ENCODE data around the gene PTPN23. TPM values are rescaled to one million over a fixed set of nuclear protein-coding genes. Genes with fewer than 3 reads are reported as not detected.

Gene PTPN23
- total RNA-seq, 1 donor from 2014 or later = 40.3 TPM

DNA sequence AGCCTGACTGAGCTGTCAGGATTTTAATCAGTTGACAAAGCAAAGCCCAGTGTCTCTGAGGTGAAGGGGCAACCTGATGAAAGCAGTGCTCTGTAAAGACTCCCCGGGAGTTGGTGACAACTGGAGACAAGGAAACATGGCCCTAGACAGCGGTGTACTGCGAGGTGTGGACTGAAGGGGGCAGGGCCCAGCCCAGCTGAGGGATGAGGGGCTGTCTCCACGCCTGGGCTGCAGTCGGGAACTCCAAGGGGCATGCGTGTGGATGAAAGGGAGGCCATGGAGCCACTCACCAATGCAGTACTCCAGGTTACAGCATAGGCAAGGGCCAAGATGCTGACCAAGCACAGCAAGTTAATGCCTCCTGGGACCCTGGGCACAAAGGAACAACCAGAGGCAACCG lies 49.8 kb downstream of the PTPN23 start:
- Mint-ChIP-seq H3K27me3 (ENCODE audit: low read depth, unreplicated experiment) (no peaks in the 10 kb centered on the region), H3K27ac (ENCODE audit: unreplicated experiment) (no peak overlapping the region), H3K4me1 (ENCODE audit: low read depth, unreplicated experiment) (no peaks in the 10 kb centered on the region), H3K9me3 (ENCODE audit: unreplicated experiment) (no peaks in the 10 kb centered on the region), H3K4me3 (ENCODE audit: unreplicated experiment) (no peak overlapping the region), H3K36me3 (ENCODE audit: low read depth, unreplicated experiment) (peaks cover 36% of the 10 kb centered on the region)
- Histone ChIP-seq H3K79me2 (ENCODE audit: insufficient read depth, low read length) (peaks cover 2% of the 10 kb centered on the region), H3K4me1 (ENCODE audit: insufficient read depth, low read length) (no peaks in the 10 kb centered on the region), H3K36me3 (ENCODE audit: insufficient read depth, low read length) (peaks cover 9% of the 10 kb centered on the region), H3K4me2 (ENCODE audit: low read length) (no peak overlapping the region), H4K20me1 (ENCODE audit: insufficient read depth, low read length) (no peaks in the 10 kb centered on the region), H3K4me3 (ENCODE audit: insufficient read depth, low read depth, low read length) (no peak overlapping the region), H3K27me3 (ENCODE audit: insufficient read depth, low read length) (no peaks in the 10 kb centered on the region), H3K9me3 (ENCODE audit: insufficient read depth, low read depth, low read length) (no peaks in the 10 kb centered on the region), H3K9ac (ENCODE audit: low read length) (no peak overlapping the region), H3K27ac (ENCODE audit: low read depth, low read length) (no peak overlapping the region), H2AFZ (ENCODE audit: low read depth, low read length) (no peak overlapping the region)
- TF ChIP-seq CTCF (IDR thresholded peaks at IDR 0.05; ENCODE audit: insufficient read depth, low read depth, low read length) = no peak
- DNase-seq (ENCODE audit: low read depth) (no peak), FAIRE-seq (no peak)

DNA sequence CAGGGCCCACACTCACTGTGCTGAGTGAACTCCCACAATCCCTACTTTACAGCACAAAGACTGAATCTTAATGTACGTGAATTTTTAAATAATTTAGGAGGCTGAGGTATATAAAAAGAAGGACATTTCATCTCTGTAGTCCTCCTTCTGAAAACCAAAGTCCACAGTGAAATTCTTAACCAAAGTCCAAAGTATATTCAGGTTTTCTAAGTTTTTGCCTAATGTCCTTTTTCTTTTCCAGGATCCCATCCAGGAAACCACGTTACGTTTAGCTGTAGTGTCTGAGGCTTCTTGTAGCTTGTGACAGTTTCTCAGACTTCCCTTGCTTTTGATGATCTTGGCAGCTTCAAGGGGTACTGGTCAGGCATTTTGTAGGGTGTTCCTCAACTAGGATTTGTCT lies 50.4 kb downstream of the PTPN23 start:
- peaks cover 31% of the 10 kb centered on the region for H3K36me3 Mint-ChIP-seq (ENCODE audit: low read depth, unreplicated experiment)
- Histone ChIP-seq H3K4me3 (ENCODE audit: insufficient read depth, low read depth, low read length) (no peak overlapping the region), H2AFZ (ENCODE audit: low read depth, low read length) (no peak overlapping the region), H3K4me1 (ENCODE audit: insufficient read depth, low read length) (no peaks in the 10 kb centered on the region), H3K9me3 (ENCODE audit: insufficient read depth, low read depth, low read length) (no peaks in the 10 kb centered on the region), H3K79me2 (ENCODE audit: insufficient read depth, low read length) (peaks cover 2% of the 10 kb centered on the region), H3K27me3 (ENCODE audit: insufficient read depth, low read length) (no peaks in the 10 kb centered on the region), H3K36me3 (ENCODE audit: insufficient read depth, low read length) (peaks cover 9% of the 10 kb centered on the region), H4K20me1 (ENCODE audit: insufficient read depth, low read length) (no peaks in the 10 kb centered on the region), H3K27ac (ENCODE audit: low read depth, low read length) (no peak overlapping the region), H3K9ac (ENCODE audit: low read length) (no peak overlapping the region), H3K4me2 (ENCODE audit: low read length) (no peak overlapping the region)
- peak overlapping the region; percentile 67 for H3K4me3 Mint-ChIP-seq (ENCODE audit: unreplicated experiment)
- no peak overlapping the region for H3K27ac Mint-ChIP-seq (ENCODE audit: unreplicated experiment)
- DNase-seq (ENCODE audit: low read depth) = no peak
- no peak for FAIRE-seq
- H3K4me1 Mint-ChIP-seq (ENCODE audit: low read depth, unreplicated experiment) = no peaks in the 10 kb centered on the region
- no peaks in the 10 kb centered on the region for H3K27me3 Mint-ChIP-seq (ENCODE audit: low read depth, unreplicated experiment)
- no peaks in the 10 kb centered on the region for H3K9me3 Mint-ChIP-seq (ENCODE audit: unreplicated experiment)
- TF ChIP-seq EZH2 (IDR thresholded peaks at IDR 0.05; ENCODE audit: insufficient read depth, low read length) (no peak), CTCF (IDR thresholded peaks at IDR 0.05; ENCODE audit: insufficient read depth, low read depth, low read length) (no peak)

DNA sequence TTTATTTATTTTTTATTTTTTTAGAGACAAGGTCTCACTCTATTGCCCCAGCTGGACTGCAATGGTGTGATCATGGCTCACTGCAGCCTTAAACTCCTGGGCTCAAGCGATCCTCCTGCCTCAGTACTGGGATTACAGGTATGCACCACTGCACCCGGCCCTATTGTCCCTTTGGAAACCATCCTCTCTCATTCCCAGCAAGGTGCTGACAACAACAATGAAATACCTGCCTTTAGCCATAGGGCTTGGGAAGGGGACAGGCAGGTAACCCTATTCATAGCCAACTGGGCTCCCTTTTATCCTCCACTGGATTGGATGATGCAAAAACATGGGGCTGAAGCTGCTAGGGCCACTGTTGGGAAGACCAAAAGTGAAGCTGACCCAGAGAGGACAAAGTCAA lies 51.9 kb downstream of the PTPN23 start:
- Histone ChIP-seq H4K20me1 (ENCODE audit: insufficient read depth, low read length) (no peaks in the 10 kb centered on the region), H3K27ac (ENCODE audit: low read depth, low read length) (no peak overlapping the region), H3K4me1 (ENCODE audit: insufficient read depth, low read length) (no peaks in the 10 kb centered on the region), H3K4me3 (ENCODE audit: insufficient read depth, low read depth, low read length) (no peak overlapping the region), H3K79me2 (ENCODE audit: insufficient read depth, low read length) (no peaks in the 10 kb centered on the region), H3K9me3 (ENCODE audit: insufficient read depth, low read depth, low read length) (no peaks in the 10 kb centered on the region), H3K27me3 (ENCODE audit: insufficient read depth, low read length) (no peaks in the 10 kb centered on the region), H3K4me2 (ENCODE audit: low read length) (no peak overlapping the region), H3K36me3 (ENCODE audit: insufficient read depth, low read length) (peaks cover 9% of the 10 kb centered on the region), H2AFZ (ENCODE audit: low read depth, low read length) (no peak overlapping the region), H3K9ac (ENCODE audit: low read length) (no peak overlapping the region)
- FAIRE-seq = no peak
- no peaks in the 10 kb centered on the region for H3K27me3 Mint-ChIP-seq (ENCODE audit: low read depth, unreplicated experiment)
- no peaks in the 10 kb centered on the region for H3K9me3 Mint-ChIP-seq (ENCODE audit: unreplicated experiment)
- no peak overlapping the region for H3K27ac Mint-ChIP-seq (ENCODE audit: unreplicated experiment)
- peaks cover 28% of the 10 kb centered on the region for H3K36me3 Mint-ChIP-seq (ENCODE audit: low read depth, unreplicated experiment)
- H3K4me3 Mint-ChIP-seq (ENCODE audit: unreplicated experiment) = no peak overlapping the region
- H3K4me1 Mint-ChIP-seq (ENCODE audit: low read depth, unreplicated experiment) = no peaks in the 10 kb centered on the region
- no peak for TF ChIP-seq CTCF (IDR thresholded peaks at IDR 0.05; ENCODE audit: insufficient read depth, low read depth, low read length)
- TF ChIP-seq EZH2 (IDR thresholded peaks at IDR 0.05; ENCODE audit: insufficient read depth, low read length) = no peak
- DNase-seq (ENCODE audit: low read depth) = no peak

Data from astrocyte (in vitro differentiated cells and primary cell).